Small intestine (tissue), 7 donors: ENCODE data around the gene SAE1. TPM values are rescaled to one million over a fixed set of nuclear protein-coding genes. Genes with fewer than 3 reads are reported as not detected.
"Not testable (repeated sequence)": the region's sequence is repeated elsewhere in the genome, so short reads cannot be mapped to it uniquely, and the experiment has no call there.

Source experiments
- DNase-seq, 2 donors: peaks; one replicate each; pipeline versions ENCODE4 v3.0.0 to v3.0.0-alpha.2; 2013
- FAIRE-seq: peaks from 2 replicates; lab custom pipeline; 2012; peaks lifted over from hg19 to GRCh38; lab: Jason Lieb, UNC
- H3K27ac ChIP-seq, 3 donors: one replicate each; pipeline ENCODE4 v1.5.1; 2013; ENCODE audit warnings: low read length in 2 of 3, mild to moderate bottlenecking in 2 of 3, control low read depth in 1 of 3, inconsistent platforms in 1 of 3, low read depth in 1 of 3, moderate library complexity in 1 of 3
- H3K27me3 ChIP-seq, 3 donors: one replicate each; pipeline ENCODE4 v1.6.1; 2013; ENCODE audit warnings: low read length in 3 of 3, inconsistent platforms in 1 of 3; ENCODE audit not compliant: control insufficient read depth in 3 of 3, insufficient read depth in 3 of 3
- H3K36me3 ChIP-seq, 3 donors: one replicate each; pipeline ENCODE4 v1.6.1; 2013; ENCODE audit warnings: low read length in 3 of 3, inconsistent platforms in 1 of 3, low read depth in 1 of 3, mild to moderate bottlenecking in 1 of 3, moderate library complexity in 1 of 3; ENCODE audit not compliant: control insufficient read depth in 3 of 3, insufficient read depth in 2 of 3
- H3K4me1 ChIP-seq, 3 donors: one replicate each; pipeline ENCODE4 v1.6.1; 2013; ENCODE audit warnings: low read length in 2 of 3, inconsistent platforms in 1 of 3, low read depth in 1 of 3, mild to moderate bottlenecking in 1 of 3, moderate library complexity in 1 of 3; ENCODE audit not compliant: control insufficient read depth in 3 of 3, insufficient read depth in 2 of 3
- H3K4me3 ChIP-seq, 3 donors: one replicate each; pipeline ENCODE4 v1.5.1; 2013; ENCODE audit warnings: low read length in 3 of 3, control low read depth in 1 of 3, inconsistent platforms in 1 of 3, low read depth in 1 of 3, mild to moderate bottlenecking in 1 of 3, moderate library complexity in 1 of 3
- H3K9me3 ChIP-seq, 2 donors: one replicate each; pipeline ENCODE4 v1.6.1; 2013; ENCODE audit warnings: low read depth in 1 of 2, low read length in 1 of 2; ENCODE audit not compliant: control insufficient read depth in 2 of 2, insufficient read depth in 1 of 2
- WGBS, 3 donors: extraction: QIAGEN DNeasy Blood & Tissue Kit; methylation state at CpG; one replicate each; pipeline ENCODE4 v1.1.7; 2013; 5-methylcytosine and 5-hydroxymethylcytosine counted together
- polyA plus RNA-seq, 4 donors: library from polyadenylated mRNA; stranded (reverse) in 3 of 4; unstranded in 1 of 4; fragments of 200-250 nt in 3 of 4; fragments of 120-200 nt in 1 of 4; gene quantifications; one replicate each; pipeline versions ENCODE4 v1.2.1 to v1.2.3, GENCODE V29; 2013
- donor health status: healthy with polysubstance abuse.
- donor health status: control.
- donor health status: control.
- donor health status: Bipolar disorder and iron deficiency.
- donor health status: healthy.

The SAE1 gene
- polyA plus RNA-seq, 4 donors: 28.6 to 77.5 (median 45.1) TPM

DNA sequence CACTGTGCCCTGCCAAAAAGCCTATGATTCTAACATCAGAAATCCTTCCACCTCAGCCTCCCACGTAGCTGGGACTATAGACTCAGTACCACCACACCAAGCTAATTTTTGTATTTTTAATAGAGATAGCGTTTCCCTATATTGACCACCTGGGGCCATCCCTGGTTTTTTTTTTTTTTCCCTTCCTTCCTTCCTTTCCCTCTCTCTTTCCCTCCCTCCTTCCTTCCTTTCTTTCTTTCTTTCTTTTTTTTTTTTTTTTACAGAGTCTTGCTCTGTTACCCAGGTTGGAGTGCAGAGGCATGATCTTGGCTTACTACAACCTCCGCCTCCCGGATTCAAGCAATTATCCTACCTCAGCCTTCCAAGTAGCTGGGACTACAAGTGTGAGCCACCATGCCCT is 1.1 kb upstream of the SAE1 start:
- DNase-seq: no peak
- FAIRE-seq: no peak
- Histone ChIP-seq H3K27ac (no peak overlapping the region), H3K4me1 (peaks cover 0 to 6% (median 2%) of the 10 kb centered on the region in 3 donors), H3K4me3 (no peak overlapping the region), H3K36me3 (peaks cover 0 to 14% (median 0%) of the 10 kb centered on the region in 3 donors), H3K9me3 (peaks cover 0 to 6% of the 10 kb centered on the region in 2 donors), H3K27me3 (no peaks in the 10 kb centered on the region)
- WGBS, 3 donors: 90 to 97% (median 92%) methylated on average over 4 of the region's 4 CpGs

- no peak for DNase-seq
- no peaks in the 10 kb centered on the region for H3K27me3 ChIP-seq
- peaks cover 0 to 6% of the 10 kb centered on the region in 2 donors for H3K9me3 ChIP-seq
- WGBS, 3 donors: 50 to 64% (median 60%) methylated on average over 8 of the region's 8 CpGs
- FAIRE-seq: no peak
- peak overlapping the region in 1 of 3 donors; percentile 26 for H3K4me3 ChIP-seq
- peaks cover 0 to 14% (median 0%) of the 10 kb centered on the region in 3 donors for H3K36me3 ChIP-seq
- H3K27ac ChIP-seq: peak overlapping the region in 1 of 3 donors; percentile 50
- H3K4me1 ChIP-seq: peaks cover 0 to 4% (median 2%) of the 10 kb centered on the region in 3 donors
These were observed 481 bp upstream of the SAE1 start for GRCh38 chr19:47130120-47130588.

DNA sequence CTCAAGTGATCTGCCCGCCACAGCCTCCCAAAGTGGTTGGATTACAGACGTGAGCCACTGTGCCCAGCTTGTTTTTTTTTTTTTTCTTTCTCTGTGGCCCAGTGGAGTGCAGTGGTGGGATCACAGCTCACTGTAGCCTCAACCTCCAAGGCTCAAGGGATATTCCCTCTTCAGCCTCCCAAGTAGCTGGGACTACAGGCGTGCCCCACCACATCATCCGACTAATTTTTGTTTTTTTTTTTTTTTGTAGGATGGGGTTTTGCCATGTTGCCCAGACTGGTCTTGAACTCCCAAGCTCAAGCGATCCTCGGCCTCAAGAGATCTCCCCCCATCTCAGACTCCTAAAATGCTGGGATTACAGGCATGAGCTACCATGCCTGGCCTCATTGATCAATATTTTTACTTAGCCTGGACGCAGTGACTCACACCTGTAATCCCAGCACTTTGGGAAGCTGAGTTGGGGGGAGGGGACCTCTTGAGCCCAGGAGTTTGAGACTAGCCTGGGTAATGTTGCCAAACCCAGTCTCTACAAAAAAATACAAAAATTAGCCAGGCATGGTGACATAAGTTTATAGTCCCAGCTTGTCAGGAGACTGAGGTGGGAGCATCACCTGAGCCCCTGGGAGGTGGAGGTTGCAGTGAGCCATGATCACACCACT is 1.7 kb downstream of the SAE1 start:
- Histone ChIP-seq H3K36me3 (peaks cover 0 to 26% (median 0%) of the 10 kb centered on the region in 3 donors), H3K4me3 (peak overlapping the region in 1 of 3 donors; percentile 91), H3K27ac (no peak overlapping the region), H3K27me3 (no peaks in the 10 kb centered on the region), H3K9me3 (peaks cover 0 to 6% of the 10 kb centered on the region in 2 donors), H3K4me1 (peaks cover 0 to 4% (median 2%) of the 10 kb centered on the region in 3 donors)
- FAIRE-seq (no peak), DNase-seq (no peak)
- WGBS, 3 donors: 85 to 88% (median 86%) methylated on average over 7 of the region's 7 CpGs

- WGBS, 3 donors: 87 to 91% (median 91%) methylated on average over 11 of the region's 11 CpGs
- no peak for DNase-seq
- H3K27me3 ChIP-seq: no peaks in the 10 kb centered on the region
- H3K36me3 ChIP-seq: peaks cover 0 to 34% (median 0%) of the 10 kb centered on the region in 3 donors
- H3K9me3 ChIP-seq: peaks cover 0 to 6% of the 10 kb centered on the region in 2 donors
- FAIRE-seq: no peak
- no peak overlapping the region for H3K4me3 ChIP-seq
- H3K4me1 ChIP-seq: peaks cover 0 to 4% (median 2%) of the 10 kb centered on the region in 3 donors
- H3K27ac ChIP-seq: no peak overlapping the region
These were observed 2.4 kb downstream of the SAE1 start for GRCh38 chr19:47133021-47133471.

- 69 to 89% (median 81%) methylated on average over 2 of the region's 2 CpGs for WGBS, 3 donors
- Histone ChIP-seq H3K4me1 (peaks cover 0 to 4% (median 2%) of the 10 kb centered on the region in 3 donors), H3K9me3 (peaks cover 0 to 6% of the 10 kb centered on the region in 2 donors), H3K27me3 (no peaks in the 10 kb centered on the region), H3K27ac (no peak overlapping the region), H3K36me3 (peaks cover 0 to 40% (median 0%) of the 10 kb centered on the region in 3 donors), H3K4me3 (no peak overlapping the region)
- DNase-seq (no peak), FAIRE-seq (no peak)
These were observed 3.9 kb downstream of the SAE1 start for GRCh38 chr19:47134545-47134944.

GRCh38 chr19:47135156-47135555 is 4.5 kb downstream of the SAE1 start:
- Histone ChIP-seq H3K9me3 (peaks cover 0 to 3% of the 10 kb centered on the region in 2 donors), H3K4me3 (no peak overlapping the region), H3K36me3 (peaks cover 0 to 40% (median 0%) of the 10 kb centered on the region in 3 donors), H3K27ac (no peak overlapping the region), H3K4me1 (peaks cover 0 to 4% (median 2%) of the 10 kb centered on the region in 3 donors), H3K27me3 (no peaks in the 10 kb centered on the region)
- FAIRE-seq (no peak), DNase-seq (no peak)
- WGBS, 3 donors: 86 to 96% (median 92%) methylated on average over 3 of the region's 3 CpGs

GRCh38 chr19:47141252-47141651 is 10.6 kb downstream of the SAE1 start:
- H3K27ac ChIP-seq, H3K4me1 ChIP-seq, H3K27me3 ChIP-seq, DNase-seq, FAIRE-seq, H3K4me3 ChIP-seq, H3K9me3 ChIP-seq: not testable (repeated sequence)
- peaks cover 0 to 62% (median 6%) of the 10 kb centered on the region in 3 donors for H3K36me3 ChIP-seq
- WGBS, 3 donors: 50 to 61% (median 56%) methylated on average over 7 of the region's 7 CpGs

DNA sequence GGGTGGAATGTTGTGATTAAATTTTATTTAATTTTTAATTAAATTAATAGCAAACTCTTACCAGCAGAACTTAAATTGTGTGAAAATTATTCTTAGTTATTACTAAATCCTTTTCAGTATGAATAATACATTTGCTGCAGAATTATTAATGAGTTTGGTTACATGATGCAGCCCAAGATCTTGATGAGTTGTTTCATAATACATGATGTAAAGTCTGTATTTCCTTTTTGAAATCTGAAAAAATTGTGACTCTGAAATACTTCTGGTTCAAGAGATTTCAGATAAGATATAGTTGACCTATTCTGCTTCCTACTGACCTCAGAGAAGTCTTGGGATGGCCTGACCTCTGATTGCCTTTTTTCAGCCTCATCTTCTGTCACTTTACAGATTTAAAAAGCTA is 11.1 kb downstream of the SAE1 start:
- Histone ChIP-seq H3K27ac (no peak overlapping the region), H3K9me3 (no peaks in the 10 kb centered on the region), H3K4me3 (no peak overlapping the region), H3K27me3 (no peaks in the 10 kb centered on the region), H3K4me1 (no peaks in the 10 kb centered on the region), H3K36me3 (peaks cover 3 to 62% (median 6%) of the 10 kb centered on the region in 3 donors)
- DNase-seq (no peak), FAIRE-seq (no peak)
